Keratinocyte (primary cell): ENCODE data around the gene ECEL1. TPM values are rescaled to one million over a fixed set of nuclear protein-coding genes. Genes with fewer than 3 reads are reported as not detected.

Experiments
- DNase-seq: peaks from one replicate; pipeline ENCODE4 v3.0.0-alpha.2; 2011; ENCODE audit warnings: low read depth, missing footprints, low spot score
- FAIRE-seq: peaks from 2 replicates; lab custom pipeline; 2011; peaks lifted over from hg19 to GRCh38; lab: Jason Lieb, UNC
- H2AFZ ChIP-seq: 2 replicates; pipeline ENCODE4 v1.6.0; 2012; ENCODE audit warnings: low read length, control low read depth, inconsistent platforms; ENCODE audit not compliant: control insufficient read depth
- H3K27ac ChIP-seq: 2 replicates; pipeline ENCODE4 v1.5.1; 2011; ENCODE audit warnings: low read length; ENCODE audit not compliant: control insufficient read depth, insufficient read depth
- H3K27me3 ChIP-seq: 3 replicates; pipeline ENCODE4 v1.6.0; 2011; ENCODE audit warnings: low read length; ENCODE audit not compliant: control insufficient read depth, insufficient read depth; ENCODE audit errors: extremely low read depth
- H3K36me3 ChIP-seq, 2 experiments: 2 replicates in 1 of 2; 3 replicates in 1 of 2; pipeline ENCODE4 v1.5.1; 2011; ENCODE audit warnings: low read length in 2 of 2, mild to moderate bottlenecking in 1 of 2; ENCODE audit not compliant: control insufficient read depth in 2 of 2, insufficient read depth in 2 of 2; ENCODE audit errors: extremely low read depth in 1 of 2
- H3K4me1 ChIP-seq: 3 replicates; pipeline ENCODE4 v1.5.1; 2011; ENCODE audit warnings: low read length; ENCODE audit not compliant: control insufficient read depth, insufficient read depth; ENCODE audit errors: extremely low read depth
- H3K4me2 ChIP-seq: 3 replicates; pipeline ENCODE4 v1.6.0; 2011; ENCODE audit warnings: low read depth, low read length; ENCODE audit not compliant: control insufficient read depth, insufficient read depth; ENCODE audit errors: extremely low read depth
- H3K4me3 ChIP-seq, 3 experiments: fragments of 200-600 bp in 1 of 3; sonication (generic) in 1 of 3; 2 replicates in 2 of 3; 3 replicates in 1 of 3; pipeline ENCODE4 v1.5.1; 2011 to 2016; ENCODE audit warnings: low read length in 3 of 3, mild to moderate bottlenecking in 3 of 3, control low read depth in 2 of 3, inconsistent platforms in 1 of 3, low read depth in 1 of 3, mixed read lengths in 1 of 3, mixed run types in 1 of 3, moderate library complexity in 1 of 3; ENCODE audit not compliant: control insufficient read depth in 2 of 3, insufficient read depth in 2 of 3; ENCODE audit errors: extremely low read depth in 1 of 3
- H3K79me2 ChIP-seq: 2 replicates; pipeline ENCODE4 v1.6.0; 2012; ENCODE audit warnings: low read length; ENCODE audit not compliant: control insufficient read depth, insufficient read depth
- H3K9ac ChIP-seq: 3 replicates; pipeline ENCODE4 v1.6.0; 2011; ENCODE audit warnings: low read length; ENCODE audit not compliant: control insufficient read depth, insufficient read depth; ENCODE audit errors: extremely low read depth
- H3K9me1 ChIP-seq: 3 replicates; pipeline ENCODE4 v1.6.0; 2011; ENCODE audit warnings: low read length; ENCODE audit not compliant: control insufficient read depth, insufficient read depth; ENCODE audit errors: extremely low read depth
- H3K9me3 ChIP-seq: 2 replicates; pipeline ENCODE4 v1.5.1; 2012; ENCODE audit warnings: low read depth, low read length; ENCODE audit not compliant: control insufficient read depth
- H4K20me1 ChIP-seq: 3 replicates; pipeline ENCODE4 v1.6.0; 2011; ENCODE audit warnings: low read length; ENCODE audit not compliant: control insufficient read depth, insufficient read depth; ENCODE audit errors: extremely low read depth
- EZH2 ChIP-seq: IDR thresholded peaks from one replicate; pipeline ENCODE4 v1.6.1; 2012; ENCODE audit warnings: inconsistent platforms, mild to moderate bottlenecking, low read length, moderate library complexity
- dilution Hi-C: fragments of 300-500 bp; cut with MboI; formaldehyde crosslinking; loops from one replicate; pipeline ENCODE4 v1.7.0; 2020; ENCODE audit warnings: low sequenced_read_pairs; ENCODE audit not compliant: extremely low pct_ligation_motif_present
- polyA plus RNA-seq, 5 experiments: library from polyadenylated mRNA; depleted of rRNA in 3 of 5; stranded (reverse) in 3 of 5; stranded (forward) in 1 of 5; unstranded in 1 of 5; fragments of >200 nt; gene quantifications; 1 replicate in 1 of 5; 2 replicates in 3 of 5; 3 replicates in 1 of 5; pipeline versions ENCODE4 v1.2.1 to v1.2.3, GENCODE V29; 2011 to 2012; ENCODE audit warnings: missing spikeins in 2 of 5, low read depth in 1 of 5, low replicate concordance in 1 of 5
- TF ChIP-seq, protein P1 (sequence below), 3 experiments: IDR thresholded peaks in 1 of 3; conservative IDR thresholded peaks in 1 of 3; optimal IDR thresholded peaks in 1 of 3; 2 replicates in 2 of 3; 3 replicates in 1 of 3; pipeline versions ENCODE3 to v1.5.1; 2011; ENCODE audit warnings: low read length in 3 of 3, mild to moderate bottlenecking in 3 of 3, moderate library complexity in 2 of 3, control low read depth in 1 of 3, inconsistent platforms in 1 of 3; ENCODE audit not compliant: insufficient read depth in 2 of 3; ENCODE audit errors: extremely low read depth in 1 of 3

The ECEL1 gene
- polyA plus RNA-seq, 1 donor (not counting 4 experiments of a cell fraction or from before 2014, with no cell fraction given): not detected

DNA sequence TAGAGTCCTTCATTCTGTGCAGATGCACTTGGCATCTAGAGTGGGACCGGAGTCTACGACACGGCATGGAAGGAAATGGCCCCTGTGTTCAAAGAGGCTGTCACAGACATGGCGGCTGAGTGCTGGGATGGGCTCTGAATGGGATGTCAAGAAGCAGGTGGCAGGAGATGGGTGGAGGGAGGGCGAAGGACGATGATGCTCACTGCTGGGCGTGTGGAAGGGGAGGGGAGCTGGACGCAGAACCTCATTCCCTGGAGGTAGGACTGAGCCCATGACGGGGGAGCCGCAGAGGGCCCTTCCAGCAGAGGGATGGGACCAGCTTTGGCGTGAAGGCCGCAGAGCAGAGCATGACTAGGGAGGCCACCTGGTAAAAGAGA is 50.5 kb downstream of the ECEL1 start:
- Histone ChIP-seq H3K4me1 (no peaks in the 10 kb centered on the region), H3K9me1 (no peaks in the 10 kb centered on the region), H3K27me3 (peaks cover 3% of the 10 kb centered on the region), H3K9me3 (no peaks in the 10 kb centered on the region), H3K4me3 (no peak overlapping the region), H3K36me3 (no peaks in the 10 kb centered on the region), H2AFZ (no peak overlapping the region), H4K20me1 (no peaks in the 10 kb centered on the region), H3K4me2 (no peak overlapping the region), H3K27ac (no peak overlapping the region), H3K9ac (no peak overlapping the region), H3K79me2 (no peaks in the 10 kb centered on the region)
- FAIRE-seq (no peak), DNase-seq (no peak)
- TF ChIP-seq, protein P1, sequence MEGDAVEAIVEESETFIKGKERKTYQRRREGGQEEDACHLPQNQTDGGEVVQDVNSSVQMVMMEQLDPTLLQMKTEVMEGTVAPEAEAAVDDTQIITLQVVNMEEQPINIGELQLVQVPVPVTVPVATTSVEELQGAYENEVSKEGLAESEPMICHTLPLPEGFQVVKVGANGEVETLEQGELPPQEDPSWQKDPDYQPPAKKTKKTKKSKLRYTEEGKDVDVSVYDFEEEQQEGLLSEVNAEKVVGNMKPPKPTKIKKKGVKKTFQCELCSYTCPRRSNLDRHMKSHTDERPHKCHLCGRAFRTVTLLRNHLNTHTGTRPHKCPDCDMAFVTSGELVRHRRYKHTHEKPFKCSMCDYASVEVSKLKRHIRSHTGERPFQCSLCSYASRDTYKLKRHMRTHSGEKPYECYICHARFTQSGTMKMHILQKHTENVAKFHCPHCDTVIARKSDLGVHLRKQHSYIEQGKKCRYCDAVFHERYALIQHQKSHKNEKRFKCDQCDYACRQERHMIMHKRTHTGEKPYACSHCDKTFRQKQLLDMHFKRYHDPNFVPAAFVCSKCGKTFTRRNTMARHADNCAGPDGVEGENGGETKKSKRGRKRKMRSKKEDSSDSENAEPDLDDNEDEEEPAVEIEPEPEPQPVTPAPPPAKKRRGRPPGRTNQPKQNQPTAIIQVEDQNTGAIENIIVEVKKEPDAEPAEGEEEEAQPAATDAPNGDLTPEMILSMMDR (optimal IDR thresholded peaks at IDR 0.05 in 1 of 3, IDR thresholded peaks at IDR 0.05 in 1 of 3, conservative IDR thresholded peaks at IDR 0.05 in 1 of 3; ENCODE audit: extremely low read depth in 1 of 3, insufficient read depth in 2 of 3, low read length in 3 of 3): no peak
- no peak for TF ChIP-seq EZH2
- dilution Hi-C loops: loop anchor here (25.0 kb wide), 1 partner anchor 550 kb away; no protein-coding TSS in a partner anchor

DNA sequence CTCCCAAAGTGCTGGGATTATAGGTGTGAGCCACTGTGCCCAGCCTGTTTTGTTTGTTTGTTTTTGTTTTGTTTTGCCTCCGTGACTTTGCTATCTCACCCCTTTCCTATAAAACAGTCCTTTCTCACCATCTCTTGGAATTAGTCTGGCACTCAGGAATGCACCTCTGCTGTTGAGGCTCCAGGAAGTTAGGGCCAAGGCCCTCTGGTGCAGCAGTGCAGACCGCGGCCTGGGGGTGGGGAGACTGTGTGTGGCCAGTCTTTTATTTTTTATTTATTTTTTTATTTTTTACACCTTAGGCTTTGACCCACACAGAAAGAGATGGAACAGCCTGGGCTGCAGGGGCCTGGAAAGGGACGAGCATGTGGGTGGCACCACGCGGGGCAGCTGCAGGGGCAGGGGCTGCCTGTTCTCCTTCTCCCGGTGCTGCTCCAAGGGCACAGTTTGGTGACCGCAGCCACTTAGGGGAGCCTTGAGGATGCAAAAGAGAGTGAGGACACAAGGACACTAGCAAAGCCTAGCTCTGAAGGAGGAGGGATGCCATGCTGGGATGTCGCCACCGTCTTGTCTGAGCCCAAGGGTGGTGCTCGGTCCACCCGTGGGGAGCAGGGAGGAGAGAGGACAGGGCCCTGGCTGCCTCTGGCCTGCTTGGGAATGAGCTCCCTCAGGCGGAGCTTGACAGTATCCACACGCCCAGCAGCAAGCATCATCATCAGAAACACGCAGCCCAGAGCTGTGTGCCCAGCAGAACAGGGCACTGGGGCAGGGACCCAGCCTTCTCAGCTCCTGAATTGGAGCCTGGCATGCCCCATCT is 51.0 kb downstream of the ECEL1 start:
- Histone ChIP-seq H3K36me3 (no peaks in the 10 kb centered on the region), H3K4me1 (no peaks in the 10 kb centered on the region), H3K9me1 (no peaks in the 10 kb centered on the region), H3K4me2 (no peak overlapping the region), H3K79me2 (no peaks in the 10 kb centered on the region), H4K20me1 (no peaks in the 10 kb centered on the region), H3K27ac (no peak overlapping the region), H2AFZ (no peak overlapping the region), H3K9ac (no peak overlapping the region), H3K9me3 (no peaks in the 10 kb centered on the region), H3K4me3 (no peak overlapping the region), H3K27me3 (peaks cover 3% of the 10 kb centered on the region)
- FAIRE-seq (no peak), DNase-seq (no peak)
- no peak for TF ChIP-seq EZH2
- TF ChIP-seq, protein P1 (optimal IDR thresholded peaks at IDR 0.05 in 1 of 3, IDR thresholded peaks at IDR 0.05 in 1 of 3, conservative IDR thresholded peaks at IDR 0.05 in 1 of 3; ENCODE audit: extremely low read depth in 1 of 3, insufficient read depth in 2 of 3, low read length in 3 of 3): no peak
- dilution Hi-C loops: loop anchor here (25.0 kb wide), 1 partner anchor 549 kb away; no protein-coding TSS in a partner anchor
